SU-DHL-6 (cell line): ENCODE data around the gene HCFC2.

Source experiments
- H2AFZ ChIP-seq: fragments of 200-600 bp; sonication (generic); 2 replicates; pipeline ENCODE4 v1.6.1; 2014; ENCODE audit warnings: low read depth, mild to moderate bottlenecking, moderate library complexity, mixed read lengths, antibody characterized with exemption, low read length; ENCODE audit not compliant: severe bottlenecking
- H3F3A ChIP-seq: fragments of 200-600 bp; shearing (Covaris generic); 2 replicates; pipeline ENCODE4 v1.6.0; 2016; ENCODE audit warnings: antibody characterized with exemption, mild to moderate bottlenecking; ENCODE audit not compliant: insufficient read depth
- H3K27ac ChIP-seq: fragments of 200-600 bp; sonication (generic); 2 replicates; pipeline ENCODE4 v1.5.1; 2016; ENCODE audit warnings: low read depth, mild to moderate bottlenecking, low read length, moderate library complexity, mixed read lengths
- H3K27me3 ChIP-seq: fragments of 200-600 bp; sonication (generic), shearing (Covaris generic); 2 replicates; pipeline ENCODE4 v1.6.0; 2014; ENCODE audit warnings: mild to moderate bottlenecking, low read length
- H3K36me3 ChIP-seq: fragments of 200-600 bp; sonication (generic); 2 replicates; pipeline ENCODE4 v1.6.1; 2014; ENCODE audit warnings: mild to moderate bottlenecking, low read length, mixed read lengths
- H3K4me2 ChIP-seq: fragments of 300-600, 200-600 bp; shearing (Covaris generic), sonication (generic); 2 replicates; pipeline ENCODE4 v1.6.0; 2014; ENCODE audit warnings: low read length, low read depth, mild to moderate bottlenecking; ENCODE audit not compliant: poor library complexity, severe bottlenecking
- H3K4me3 ChIP-seq: fragments of 200-600 bp; sonication (generic); 2 replicates; pipeline ENCODE4 v1.5.1; 2014; ENCODE audit warnings: antibody characterized with exemption, low read length, mild to moderate bottlenecking, mixed read lengths; ENCODE audit not compliant: insufficient read depth, poor library complexity, severe bottlenecking
- H3K79me2 ChIP-seq: fragments of 200-600 bp; sonication (generic); 2 replicates; pipeline ENCODE4 v1.6.1; 2014; ENCODE audit warnings: mild to moderate bottlenecking, low read length, moderate library complexity; ENCODE audit not compliant: insufficient read depth
- H3K9ac ChIP-seq: fragments of 200-600 bp; sonication (generic); 2 replicates; pipeline ENCODE4 v1.7.0; 2014; ENCODE audit warnings: mild to moderate bottlenecking, low read length
- H3K9me2 ChIP-seq: fragments of 200-600 bp; sonication (generic); replicated peaks from 2 replicates; pipeline ENCODE4 v1.6.1; 2014; ENCODE audit warnings: low read length; ENCODE audit not compliant: insufficient read depth
- H3K9me3 ChIP-seq: fragments of 200-600 bp; sonication (generic); 2 replicates; pipeline ENCODE4 v1.6.1; 2014; ENCODE audit warnings: low read length, mixed read lengths; ENCODE audit not compliant: insufficient read depth
- H4K20me1 ChIP-seq: fragments of 200-600 bp; sonication (generic); 2 replicates; pipeline ENCODE4 v1.6.1; 2014; ENCODE audit warnings: low read depth, mild to moderate bottlenecking, antibody characterized with exemption, low read length, moderate library complexity, mixed read lengths
- CTCF ChIP-seq: fragments of 200-600 bp; sonication (generic); IDR thresholded peaks from one replicate; pipeline ENCODE4 v1.5.1; 2017; ENCODE audit warnings: antibody characterized with exemption, mild to moderate bottlenecking, low read length, moderate library complexity; ENCODE audit not compliant: insufficient read depth, poor library complexity, severe bottlenecking
- EZH2phosphoT487 ChIP-seq: fragments of 200-600 bp; sonication (generic), shearing (Covaris generic); conservative IDR thresholded peaks from 2 replicates; pipeline ENCODE4 v1.6.1; 2018; ENCODE audit warnings: mild to moderate bottlenecking, antibody characterized with exemption, low read length, moderate library complexity, mixed read lengths

HCFC2 gene

GRCh38 chr12:104063712-104064030, 660 bp upstream of the HCFC2 start:
- Histone ChIP-seq H4K20me1 (no peaks in the 10 kb centered on the region), H3K9ac (peak overlapping the region; percentile 78), H3K4me3 (peak overlapping the region; percentile 90), H3K79me2 (0 out of 2 replicates have a peak, but pooled peaks cover 10% of the 10 kb centered on the region), H3K9me2 (no peaks in the 10 kb centered on the region), H3K27ac (no peak overlapping the region), H3K36me3 (no peaks in the 10 kb centered on the region; the same call in 1 of the 2 replicates), H3K9me3 (no peaks in the 10 kb centered on the region), H3K27me3 (no peaks in the 10 kb centered on the region), H3K4me2 (peak overlapping the region; percentile 83), H2AFZ (peak overlapping the region; percentile 97), H3F3A (0 out of 2 replicates have a peak, but pooled peaks cover 4% of the 10 kb centered on the region)
- TF ChIP-seq EZH2phosphoT487 (no peak), CTCF (no peak)

- Histone ChIP-seq H2AFZ (peak overlapping the region; percentile 97), H3F3A (0 out of 2 replicates have a peak, but pooled peaks cover 4% of the 10 kb centered on the region), H3K4me2 (peak overlapping the region; percentile 83), H3K27ac (no peak overlapping the region), H4K20me1 (no peaks in the 10 kb centered on the region), H3K9ac (peak overlapping the region; percentile 78), H3K79me2 (0 out of 2 replicates have a peak, but pooled peaks cover 10% of the 10 kb centered on the region), H3K9me3 (no peaks in the 10 kb centered on the region), H3K9me2 (no peaks in the 10 kb centered on the region), H3K36me3 (no peaks in the 10 kb centered on the region; the same call in 1 of the 2 replicates), H3K4me3 (peak overlapping the region; percentile 90), H3K27me3 (no peaks in the 10 kb centered on the region)
- TF ChIP-seq EZH2phosphoT487, result no peak
- no peak for TF ChIP-seq CTCF
Measured at GRCh38 chr12:104064842-104065427, 604 bp downstream of the HCFC2 start.

- no peak for TF ChIP-seq CTCF
- no peak for TF ChIP-seq EZH2phosphoT487
- no peaks in the 10 kb centered on the region for H4K20me1 ChIP-seq
- H3K36me3 ChIP-seq, result no peaks in the 10 kb centered on the region; the same call in 1 of the 2 replicates
- no peak overlapping the region for H3K9ac ChIP-seq
- H3K4me2 ChIP-seq, result no peak overlapping the region
- H3K9me3 ChIP-seq, result no peaks in the 10 kb centered on the region
- no peaks in the 10 kb centered on the region for H3K27me3 ChIP-seq
- no peak overlapping the region for H2AFZ ChIP-seq
- H3F3A ChIP-seq, result 0 out of 2 replicates have a peak, but pooled peaks cover 4% of the 10 kb centered on the region
- no peaks in the 10 kb centered on the region for H3K79me2 ChIP-seq
- no peak overlapping the region for H3K27ac ChIP-seq
- no peak overlapping the region for H3K4me3 ChIP-seq
- no peaks in the 10 kb centered on the region for H3K9me2 ChIP-seq
Measured at GRCh38 chr12:104072099-104072498, 7.8 kb downstream of the HCFC2 start.
